GM19455 (cell line): ENCODE data around the gene TRABD2A.
A peak's percentile ranks its signal among the peaks of the same experiment; 100 is the strongest.
"Not testable (repeated sequence)": the region's sequence is repeated elsewhere in the genome, so short reads cannot be mapped to it uniquely, and the experiment has no call there.

Experiments
- ATAC-seq: cut with Tn5 transposase; IDR thresholded peaks from one replicate; pipeline ENCODE4 v1.9.1; 2021; ENCODE audit not compliant: unreplicated experiment

TRABD2A gene

GRCh38 chr2:84880645-84881521 is at the start of gene TRABD2A:
TSS of gene TRABD2A (minus strand) at chr2:84881084. CDS start at chr2:84881039, 45 bp downstream.
- ATAC-seq, result no peak

GRCh38 chr2:84927275-84927627 is 46.4 kb upstream of the TRABD2A start:
- ATAC-seq, result no peak

- ATAC-seq, result peak; percentile 73
Measured at GRCh38 chr2:84925724-84926376, 45.0 kb upstream of the TRABD2A start.

- ATAC-seq, result no peak
Measured at GRCh38 chr2:84925336-84925723, 44.4 kb upstream of the TRABD2A start.

GRCh38 chr2:84924173-84925106 is 43.6 kb upstream of the TRABD2A start:
- no peak for ATAC-seq

- ATAC-seq, result no peak
Measured at GRCh38 chr2:84923009-84923408, 42.1 kb upstream of the TRABD2A start.

GRCh38 chr2:84919885-84920580 is 39.1 kb upstream of the TRABD2A start:
- peak; percentile 58 for ATAC-seq

- no peak for ATAC-seq
Measured at GRCh38 chr2:84918430-84918829, 37.5 kb upstream of the TRABD2A start.

- not testable (repeated sequence) for ATAC-seq
Measured at GRCh38 chr2:84917821-84918220, 36.9 kb upstream of the TRABD2A start.

GRCh38 chr2:84915675-84916074 is 34.8 kb upstream of the TRABD2A start:
- ATAC-seq, result not testable (repeated sequence)

GRCh38 chr2:84914334-84914733 is 33.5 kb upstream of the TRABD2A start:
- no peak for ATAC-seq

- ATAC-seq, result no peak
Measured at GRCh38 chr2:84912984-84913383, 32.1 kb upstream of the TRABD2A start.

GRCh38 chr2:84911135-84911678 is 30.3 kb upstream of the TRABD2A start:
- ATAC-seq, result no peak

- ATAC-seq, result no peak
Measured at GRCh38 chr2:84908948-84909713, 28.2 kb upstream of the TRABD2A start.

GRCh38 chr2:84906900-84907714 is 26.2 kb upstream of the TRABD2A start:
- no peak for ATAC-seq

GRCh38 chr2:84906108-84906899 is 25.4 kb upstream of the TRABD2A start:
- peak; percentile 31 for ATAC-seq

GRCh38 chr2:84905181-84906107 is 24.6 kb upstream of the TRABD2A start, which contains the start of gene TMSB10:
TSS of gene TMSB10 (plus strand) at chr2:84905656.
- peak; percentile 69 for ATAC-seq
